ENCODE results near the gene PCSK2. TPM values are rescaled to one million over a fixed set of nuclear protein-coding genes. Genes with fewer than 3 reads are reported as not detected.

PCSK2 gene
- total and polyA plus RNA-seq, 2 donors (not counting 3 experiments of a cell fraction or from before 2014, with no cell fraction given): not detected

- no peaks in the 10 kb centered on the region for H4K20me1 ChIP-seq (replicated peaks; ENCODE audit: control insufficient read depth, extremely low read depth, insufficient read depth, low read length)
- dilution Hi-C loops (cut with MboI; ENCODE audit: extremely low pct_ligation_motif_present, low sequenced_read_pairs): no loop called here
- no peaks in the 10 kb centered on the region for H3K27me3 ChIP-seq (ENCODE audit: control insufficient read depth in 2 of 2, insufficient read depth in 2 of 2, low read length in 2 of 2)
- H3K4me1 ChIP-seq (ENCODE audit: control insufficient read depth, extremely low read depth, insufficient read depth, low read length): no peaks in the 10 kb centered on the region
- POLR2A ChIA-PET: no interaction called here
- no TSS peak for BruUV-seq (replicated peaks)
- no peak overlapping the region for H2AFZ ChIP-seq (ENCODE audit: low read depth, low read length)
- FAIRE-seq: no peak
- intact Hi-C loops (cut with micrococcal nuclease): loop anchor here (10.0 kb wide), 1 partner anchor 61 kb away; no protein-coding TSS in a partner anchor
- no peaks in the 10 kb centered on the region for H3K9me1 ChIP-seq (replicated peaks; ENCODE audit: control insufficient read depth, extremely low read depth, insufficient read depth, low read length)
- H3K4me2 ChIP-seq (ENCODE audit: insufficient read depth, low read length): no peak overlapping the region
- H3K79me2 ChIP-seq (ENCODE audit: control insufficient read depth, insufficient read depth, low read length): no peaks in the 10 kb centered on the region
- H3K9me3 ChIP-seq (replicated peaks; ENCODE audit: control insufficient read depth, insufficient read depth, low read length): no peaks in the 10 kb centered on the region
- TF ChIP-seq FOS (IDR thresholded peaks at IDR 0.05; ENCODE audit: borderline replicate concordance, insufficient read depth, low read length): no peak
- no peak for TF ChIP-seq EZH2 (IDR thresholded peaks at IDR 0.05; ENCODE audit: borderline replicate concordance, low read depth, low read length, severe bottlenecking)
- no peak for TF ChIP-seq JUN (IDR thresholded peaks at IDR 0.05; ENCODE audit: borderline replicate concordance, insufficient read depth, insufficient read length, low read depth)
- TF ChIP-seq POLR2A (IDR thresholded peaks at IDR 0.05; ENCODE audit: low read depth, low read length): no peak
- H3K27ac ChIP-seq (ENCODE audit: insufficient read depth, low read depth, low read length): no peak overlapping the region
- no peak for DNase-seq (ENCODE audit: low read depth, low spot score)
- H3K9ac ChIP-seq (replicated peaks; ENCODE audit: extremely low read depth, insufficient read depth, low read length): no peak overlapping the region
- CTCF ChIA-PET: no interaction called here
- H3K4me3 ChIP-seq (replicated peaks in 1 of 3; ENCODE audit: insufficient read depth in 1 of 3, low read depth in 1 of 3, low read length in 3 of 3): no peak overlapping the region
- H3K36me3 ChIP-seq (ENCODE audit: control insufficient read depth in 2 of 2, extremely low read depth in 1 of 2, insufficient read depth in 2 of 2, low read length in 2 of 2): no peaks in the 10 kb centered on the region
These were observed 147.2 kb downstream of the PCSK2 start for GRCh38 chr20:17374086-17374485.

GRCh38 chr20:17376031-17376430 is 149.2 kb downstream of the PCSK2 start:
- Histone ChIP-seq H4K20me1 (replicated peaks; ENCODE audit: control insufficient read depth, extremely low read depth, insufficient read depth, low read length) (no peaks in the 10 kb centered on the region), H3K4me3 (replicated peaks in 1 of 3; ENCODE audit: insufficient read depth in 1 of 3, low read depth in 1 of 3, low read length in 3 of 3) (no peak overlapping the region), H3K79me2 (ENCODE audit: control insufficient read depth, insufficient read depth, low read length) (no peaks in the 10 kb centered on the region), H2AFZ (ENCODE audit: low read depth, low read length) (no peak overlapping the region), H3K36me3 (ENCODE audit: control insufficient read depth in 2 of 2, extremely low read depth in 1 of 2, insufficient read depth in 2 of 2, low read length in 2 of 2) (no peaks in the 10 kb centered on the region), H3K4me2 (ENCODE audit: insufficient read depth, low read length) (no peak overlapping the region), H3K9me1 (replicated peaks; ENCODE audit: control insufficient read depth, extremely low read depth, insufficient read depth, low read length) (no peaks in the 10 kb centered on the region), H3K9me3 (replicated peaks; ENCODE audit: control insufficient read depth, insufficient read depth, low read length) (no peaks in the 10 kb centered on the region), H3K27me3 (ENCODE audit: control insufficient read depth in 2 of 2, insufficient read depth in 2 of 2, low read length in 2 of 2) (no peaks in the 10 kb centered on the region), H3K9ac (replicated peaks; ENCODE audit: extremely low read depth, insufficient read depth, low read length) (no peak overlapping the region), H3K4me1 (ENCODE audit: control insufficient read depth, extremely low read depth, insufficient read depth, low read length) (no peaks in the 10 kb centered on the region), H3K27ac (ENCODE audit: insufficient read depth, low read depth, low read length) (no peak overlapping the region)
- CTCF ChIA-PET: interaction anchor here (0.7 kb wide), 1 partner anchor 56 kb away, joined by 3 read pairs; no protein-coding TSS in a partner anchor
- BruUV-seq (replicated peaks): no TSS peak
- DNase-seq (ENCODE audit: low read depth, low spot score) (no peak), FAIRE-seq (no peak)
- intact Hi-C loops (cut with micrococcal nuclease): loop anchor here (10.0 kb wide), 1 partner anchor 59 kb away; no protein-coding TSS in a partner anchor
- TF ChIP-seq GATA2 (IDR thresholded peaks at IDR 0.05; ENCODE audit: insufficient read depth, insufficient read length, low read depth, low read length) (no peak), FOS (IDR thresholded peaks at IDR 0.05; ENCODE audit: borderline replicate concordance, insufficient read depth, low read length) (no peak), MAX (IDR thresholded peaks at IDR 0.05; ENCODE audit: insufficient read depth, insufficient read length) (no peak), MYC (IDR thresholded peaks at IDR 0.05; ENCODE audit: low read depth, low read length) (no peak), POLR2AphosphoS5 (IDR thresholded peaks at IDR 0.05; ENCODE audit: insufficient read depth, low read depth, low read length) (no peak), JUN (IDR thresholded peaks at IDR 0.05; ENCODE audit: borderline replicate concordance, insufficient read depth, insufficient read length, low read depth) (no peak), POLR2A (IDR thresholded peaks at IDR 0.05; ENCODE audit: low read depth, low read length) (no peak), EZH2 (IDR thresholded peaks at IDR 0.05; ENCODE audit: borderline replicate concordance, low read depth, low read length, severe bottlenecking) (no peak)
- TF ChIP-seq, protein P1, sequence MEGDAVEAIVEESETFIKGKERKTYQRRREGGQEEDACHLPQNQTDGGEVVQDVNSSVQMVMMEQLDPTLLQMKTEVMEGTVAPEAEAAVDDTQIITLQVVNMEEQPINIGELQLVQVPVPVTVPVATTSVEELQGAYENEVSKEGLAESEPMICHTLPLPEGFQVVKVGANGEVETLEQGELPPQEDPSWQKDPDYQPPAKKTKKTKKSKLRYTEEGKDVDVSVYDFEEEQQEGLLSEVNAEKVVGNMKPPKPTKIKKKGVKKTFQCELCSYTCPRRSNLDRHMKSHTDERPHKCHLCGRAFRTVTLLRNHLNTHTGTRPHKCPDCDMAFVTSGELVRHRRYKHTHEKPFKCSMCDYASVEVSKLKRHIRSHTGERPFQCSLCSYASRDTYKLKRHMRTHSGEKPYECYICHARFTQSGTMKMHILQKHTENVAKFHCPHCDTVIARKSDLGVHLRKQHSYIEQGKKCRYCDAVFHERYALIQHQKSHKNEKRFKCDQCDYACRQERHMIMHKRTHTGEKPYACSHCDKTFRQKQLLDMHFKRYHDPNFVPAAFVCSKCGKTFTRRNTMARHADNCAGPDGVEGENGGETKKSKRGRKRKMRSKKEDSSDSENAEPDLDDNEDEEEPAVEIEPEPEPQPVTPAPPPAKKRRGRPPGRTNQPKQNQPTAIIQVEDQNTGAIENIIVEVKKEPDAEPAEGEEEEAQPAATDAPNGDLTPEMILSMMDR (IDR thresholded peaks at IDR 0.05; ENCODE audit: extremely low read depth in 1 of 2, insufficient read depth in 1 of 2, low read depth in 1 of 2, low read length in 2 of 2): no peak
- dilution Hi-C loops (cut with MboI; ENCODE audit: extremely low pct_ligation_motif_present, low sequenced_read_pairs): no loop called here
- POLR2A ChIA-PET: no interaction called here

All from endothelial cell of umbilical vein (primary cell).